Measurements from ENCODE around the gene RSAD2.

Gene RSAD2

DNA sequence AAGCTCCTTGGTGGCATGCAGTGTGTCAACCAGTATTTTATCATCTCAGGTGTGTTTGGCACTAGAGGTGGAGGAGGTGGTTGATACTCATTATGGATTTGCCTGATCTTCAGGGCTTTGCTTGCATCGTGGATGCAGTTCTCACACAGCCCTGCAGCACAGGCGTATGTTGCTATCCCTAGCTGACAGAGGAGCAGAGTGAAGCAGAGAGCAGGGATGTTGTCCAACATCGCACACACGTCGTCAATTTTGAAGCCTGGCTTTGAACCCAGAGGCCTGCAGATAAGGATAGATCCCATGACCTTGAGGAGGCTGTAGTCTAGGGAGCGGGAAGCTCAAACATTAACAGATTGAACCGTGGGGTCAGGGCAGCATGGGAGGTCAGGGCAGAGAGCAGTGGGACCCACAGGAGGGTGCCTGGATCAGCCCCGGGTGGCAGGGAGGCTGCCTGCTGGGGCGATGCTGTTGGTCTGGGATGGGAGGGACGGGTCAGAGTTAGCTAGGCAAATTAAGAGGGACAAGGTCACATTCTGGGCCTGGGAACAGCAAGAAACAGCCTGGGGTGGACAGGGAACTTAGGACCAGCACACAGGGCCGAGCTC lies 43.8 kb downstream of the RSAD2 start:
- peak; percentile 10 for DNase-seq (ENCODE audit: extremely low spot score)
- TF ChIP-seq, protein P1, sequence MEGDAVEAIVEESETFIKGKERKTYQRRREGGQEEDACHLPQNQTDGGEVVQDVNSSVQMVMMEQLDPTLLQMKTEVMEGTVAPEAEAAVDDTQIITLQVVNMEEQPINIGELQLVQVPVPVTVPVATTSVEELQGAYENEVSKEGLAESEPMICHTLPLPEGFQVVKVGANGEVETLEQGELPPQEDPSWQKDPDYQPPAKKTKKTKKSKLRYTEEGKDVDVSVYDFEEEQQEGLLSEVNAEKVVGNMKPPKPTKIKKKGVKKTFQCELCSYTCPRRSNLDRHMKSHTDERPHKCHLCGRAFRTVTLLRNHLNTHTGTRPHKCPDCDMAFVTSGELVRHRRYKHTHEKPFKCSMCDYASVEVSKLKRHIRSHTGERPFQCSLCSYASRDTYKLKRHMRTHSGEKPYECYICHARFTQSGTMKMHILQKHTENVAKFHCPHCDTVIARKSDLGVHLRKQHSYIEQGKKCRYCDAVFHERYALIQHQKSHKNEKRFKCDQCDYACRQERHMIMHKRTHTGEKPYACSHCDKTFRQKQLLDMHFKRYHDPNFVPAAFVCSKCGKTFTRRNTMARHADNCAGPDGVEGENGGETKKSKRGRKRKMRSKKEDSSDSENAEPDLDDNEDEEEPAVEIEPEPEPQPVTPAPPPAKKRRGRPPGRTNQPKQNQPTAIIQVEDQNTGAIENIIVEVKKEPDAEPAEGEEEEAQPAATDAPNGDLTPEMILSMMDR (IDR thresholded peaks at IDR 0.05; ENCODE audit: control extremely low read depth, extremely low read depth, low read depth, missing control alignments) = no peak
- ChIA-PET CTCF (interaction anchor here (0.9 to 6.5 kb wide), 7 partner anchors 9 to 122 kb away, joined by 3 to 81 read pairs (median 9); no protein-coding TSS in a partner anchor), POLR2A (no interaction called here)

DNA sequence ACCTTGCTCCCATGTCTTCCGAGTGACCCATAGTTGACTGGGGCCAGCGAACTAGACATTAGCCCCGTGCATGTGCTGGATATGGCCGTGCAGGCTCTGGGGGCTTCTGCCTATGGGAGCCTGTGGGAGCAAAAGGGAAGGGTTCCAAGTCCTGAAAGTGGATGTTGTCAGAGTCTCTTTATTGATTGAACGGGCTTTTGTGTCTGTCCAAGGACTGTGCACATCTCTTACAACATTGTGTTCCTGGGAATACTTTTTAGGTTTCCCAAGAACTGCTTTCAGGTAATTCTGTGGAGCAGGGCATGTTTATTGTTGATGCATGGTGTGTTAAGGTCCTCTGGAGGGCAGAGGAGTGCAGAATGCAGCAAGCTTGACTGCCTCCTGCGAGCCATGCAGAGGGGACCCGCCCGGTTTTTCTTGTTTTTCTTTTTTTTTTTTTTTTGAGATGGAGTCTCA lies 44.7 kb downstream of the RSAD2 start:
- no peak for DNase-seq (ENCODE audit: extremely low spot score)

DNA sequence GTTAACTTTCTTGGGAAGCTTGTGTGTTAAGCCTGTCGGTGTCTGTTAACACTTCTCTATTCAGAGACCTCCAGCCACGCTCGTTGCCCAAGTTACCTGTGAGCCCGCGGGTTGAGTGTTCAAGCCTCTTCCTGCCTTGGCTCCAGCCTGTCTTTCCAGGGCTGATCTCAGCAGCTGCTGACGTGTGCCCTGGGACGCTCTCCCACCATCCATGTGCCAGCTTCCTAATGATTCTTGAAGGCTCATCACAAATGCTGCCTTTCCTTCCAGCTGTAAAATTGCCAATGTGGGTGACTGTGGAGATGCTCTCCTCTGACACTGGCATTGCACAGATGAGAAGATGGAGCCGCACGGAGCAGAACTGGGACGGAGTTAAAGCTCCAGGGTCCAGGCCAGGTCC lies 45.7 kb downstream of the RSAD2 start:
- CTCF ChIA-PET = interaction anchor here (1.4 kb wide), 1 partner anchor 9 kb away, joined by 4 read pairs; no protein-coding TSS in a partner anchor
- peak; percentile 11 for DNase-seq (ENCODE audit: extremely low spot score)
- POLR2A ChIA-PET = interaction anchor here (0.6 kb wide), 1 partner anchor 1759 kb away, joined by 8 read pairs; no protein-coding TSS in a partner anchor
- TF ChIP-seq, protein P1 (IDR thresholded peaks at IDR 0.05; ENCODE audit: control extremely low read depth, extremely low read depth, low read depth, missing control alignments) = no peak

More for the DNA sequence above, 44.7 kb downstream of the RSAD2 start:
- TF ChIP-seq, protein P1 (IDR thresholded peaks at IDR 0.05; ENCODE audit: control extremely low read depth, extremely low read depth, low read depth, missing control alignments) = no peak
- ChIA-PET CTCF (interaction anchor here (0.9 to 1.8 kb wide), 2 partner anchors 10 to 24 kb away, joined by 3 to 7 read pairs; no protein-coding TSS in a partner anchor), POLR2A (no interaction called here)

DNA sequence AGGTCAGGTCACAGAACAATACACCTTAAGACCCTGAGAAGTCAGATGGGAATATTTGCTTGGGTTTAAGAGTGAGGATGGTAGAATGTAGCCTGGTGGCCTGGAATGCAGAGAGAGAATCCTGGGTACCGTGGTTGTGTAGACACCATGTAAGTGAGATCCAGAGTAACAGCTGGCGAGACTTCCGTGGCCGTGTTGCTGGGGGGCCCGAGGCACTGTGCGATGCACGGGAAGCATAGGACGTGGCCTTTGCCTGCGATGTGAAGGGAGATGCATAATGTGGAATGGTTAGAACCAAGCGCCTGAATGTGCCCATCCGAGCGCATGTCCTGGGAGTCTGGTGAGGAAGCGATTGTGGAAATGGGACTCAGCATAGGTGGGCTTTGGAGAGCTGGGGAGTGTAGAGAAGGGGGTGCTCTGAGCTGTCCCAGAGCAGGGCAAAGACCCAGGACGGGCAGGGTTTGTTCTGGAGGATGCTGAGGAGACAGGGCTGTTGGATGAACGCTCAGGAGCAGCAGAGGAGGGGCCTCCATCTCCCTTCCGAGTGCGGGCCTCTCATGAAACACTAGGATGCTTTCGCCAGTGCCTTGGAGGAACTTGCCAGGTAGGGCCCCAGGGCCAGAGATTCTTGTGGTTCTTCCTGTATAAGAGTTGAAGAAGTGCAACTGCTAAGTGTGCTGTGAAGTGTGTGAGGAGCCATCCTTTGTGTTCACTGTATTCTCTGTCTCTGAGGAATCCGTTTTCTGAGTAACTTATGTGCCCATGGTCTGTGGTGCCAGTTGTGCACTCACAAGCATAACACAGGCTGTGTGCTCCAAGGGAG lies 46.7 kb downstream of the RSAD2 start:
- ChIA-PET CTCF (interaction anchor here (0.9 to 1.4 kb wide), 2 partner anchors 8 to 39 kb away, joined by 3 to 4 read pairs; no protein-coding TSS in a partner anchor), POLR2A (no interaction called here)
- no peak for DNase-seq (ENCODE audit: extremely low spot score)
- TF ChIP-seq, protein P1 (IDR thresholded peaks at IDR 0.05; ENCODE audit: control extremely low read depth, extremely low read depth, low read depth, missing control alignments) = no peak

DNA sequence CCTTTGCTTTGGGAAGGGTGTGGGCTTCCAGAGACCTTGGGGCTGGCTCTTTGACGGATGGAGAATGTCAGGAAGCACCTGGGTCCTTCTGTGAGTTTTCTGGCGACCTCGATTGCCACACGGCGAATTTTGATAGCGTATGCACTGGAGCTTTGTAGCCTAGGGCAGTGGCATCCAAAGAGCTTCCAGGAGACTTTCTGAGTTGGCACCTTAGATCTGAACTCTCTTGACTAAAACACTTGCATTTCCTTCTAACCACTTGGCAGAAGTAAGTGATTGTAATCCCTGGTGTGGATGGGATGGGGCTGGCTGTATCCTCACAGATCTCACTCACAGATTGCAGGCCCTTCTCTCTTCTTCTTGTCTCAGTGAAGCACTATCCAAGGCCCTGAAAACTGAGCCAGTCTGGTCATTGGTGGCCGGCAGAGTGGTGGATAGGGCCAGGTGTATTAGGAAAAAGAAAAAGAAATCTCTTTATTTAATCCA lies 47.4 kb downstream of the RSAD2 start:
- POLR2A ChIA-PET = no interaction called here
- CTCF ChIA-PET = interaction anchor here (0.9 to 1.2 kb wide), 2 partner anchors 8 to 39 kb away, joined by 3 to 4 read pairs; no protein-coding TSS in a partner anchor
- TF ChIP-seq, protein P1 (IDR thresholded peaks at IDR 0.05; ENCODE audit: control extremely low read depth, extremely low read depth, low read depth, missing control alignments) = no peak
- no peak for DNase-seq (ENCODE audit: extremely low spot score)

DNA sequence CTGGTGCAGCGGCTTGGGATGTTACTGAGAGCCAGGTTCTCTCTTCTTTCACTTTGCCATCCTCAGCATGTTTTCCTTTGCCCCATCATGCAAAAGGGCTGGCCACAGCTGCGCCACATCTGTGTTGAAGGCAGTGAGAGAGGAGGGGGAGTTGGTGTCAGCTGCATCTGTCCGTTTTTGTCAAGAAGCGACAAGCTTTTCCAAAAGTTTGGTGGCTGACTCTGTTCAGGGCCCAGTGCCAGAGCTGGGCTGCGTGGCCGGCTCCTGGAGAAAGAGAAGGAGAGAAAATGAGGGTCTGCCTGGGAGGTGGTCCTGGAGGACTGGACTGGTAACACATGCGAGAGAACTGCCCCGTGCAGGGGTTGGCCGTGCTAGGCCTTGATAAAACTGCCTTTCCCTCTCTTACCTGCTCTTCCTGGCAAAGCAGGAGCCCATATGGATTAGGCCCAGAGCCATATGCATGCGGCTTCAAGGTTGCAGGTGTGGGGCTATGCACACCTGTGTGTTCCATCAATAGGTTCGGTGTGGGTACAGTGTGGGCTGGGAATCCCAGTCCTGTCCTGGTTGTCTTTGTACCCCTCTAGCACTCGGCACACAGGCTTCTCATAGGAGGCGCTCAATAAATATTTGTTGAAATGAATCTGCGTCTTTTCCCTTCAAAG lies 48.6 kb downstream of the RSAD2 start:
- ChIA-PET POLR2A (no interaction called here), CTCF (interaction anchor here (1.2 kb wide), 1 partner anchor 10 kb away, joined by 4 read pairs; no protein-coding TSS in a partner anchor)
- TF ChIP-seq, protein P1 (IDR thresholded peaks at IDR 0.05; ENCODE audit: control extremely low read depth, extremely low read depth, low read depth, missing control alignments) = no peak
- DNase-seq (ENCODE audit: extremely low spot score) = no peak

Data from GM10248 (cell line).